ENCODE results near the gene LBHD2. TPM values are rescaled to one million over a fixed set of nuclear protein-coding genes. Genes with fewer than 3 reads are reported as not detected.
A peak's percentile ranks its signal among the peaks of the same experiment; 100 is the strongest.

Gene LBHD2
- total RNA-seq, 5 donors from 2014 or later (not counting 1 experiment from before 2014, with no cell fraction given), result not detected

DNA sequence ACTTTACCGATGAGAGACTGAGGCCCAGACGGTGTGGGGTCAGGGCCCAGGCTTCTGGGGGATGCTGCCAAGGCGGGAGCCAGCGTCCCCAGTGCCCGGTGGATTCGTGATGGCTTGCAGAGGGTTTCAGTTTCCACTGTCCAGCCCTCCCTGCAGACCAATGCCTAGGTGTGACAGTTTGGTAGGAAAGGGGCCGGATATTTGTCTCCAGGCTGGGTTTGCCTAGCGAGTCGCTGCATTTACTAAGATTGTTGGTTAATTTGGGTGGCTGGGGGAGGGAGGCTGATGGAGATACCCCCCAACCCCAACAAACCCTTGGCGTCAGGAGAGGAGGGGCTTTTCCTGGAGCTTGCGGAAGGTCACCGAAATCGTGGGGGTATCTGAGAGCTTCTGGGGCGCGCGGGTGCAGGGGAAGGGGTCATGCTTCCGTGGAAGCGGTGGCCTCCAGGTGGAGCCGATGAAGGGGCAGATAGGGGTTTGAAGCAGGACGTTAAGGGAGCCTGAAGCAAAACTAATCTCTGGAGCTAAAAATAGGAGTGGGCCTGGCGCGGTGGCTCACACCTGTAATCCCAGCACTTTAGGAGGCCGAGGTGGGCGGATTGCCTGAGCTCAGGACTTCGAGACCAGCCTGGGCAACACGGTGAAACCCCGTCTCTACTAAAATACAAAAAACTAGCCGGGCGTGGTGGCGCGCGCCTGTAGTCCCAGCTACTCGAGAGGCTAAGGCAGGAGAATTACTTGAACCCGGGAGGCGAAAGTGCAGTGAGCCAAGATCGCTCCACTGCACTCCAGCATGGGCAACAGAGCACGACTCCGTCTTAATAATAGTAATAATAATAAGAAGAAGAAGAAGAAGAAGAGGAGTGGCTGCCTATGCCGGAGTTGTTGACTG, 25.6 kb upstream of the LBHD2 start:
- Mint-ChIP-seq H3K27ac (no peak overlapping the region), H3K36me3 (no peaks in the 10 kb centered on the region), H3K9me3 (no peaks in the 10 kb centered on the region), H3K4me3 (peak overlapping the region; percentile 48 to 64 (median 50)), H3K4me1 (peaks cover 8 to 19% (median 9%) of the 10 kb centered on the region in 3 donors), H3K27me3 (peaks cover 14 to 18% of the 10 kb centered on the region in 2 donors)
- Histone ChIP-seq H3K27me3 (replicated peaks in 1 of 2; ENCODE audit: control insufficient read depth in 2 of 2, extremely low read depth in 1 of 2, insufficient read depth in 2 of 2, low read length in 1 of 2) (peaks cover 15 to 42% of the 10 kb centered on the region in 2 experiments), H3K36me3 (ENCODE audit: control insufficient read depth in 2 of 2, extremely low read depth in 1 of 2, insufficient read depth in 1 of 2, low read length in 1 of 2) (no peaks in the 10 kb centered on the region), H3K27ac (ENCODE audit: low read length) (no peak overlapping the region), H3K4me3 (ENCODE audit: control insufficient read depth in 1 of 2, extremely low read depth in 1 of 2, low read length in 1 of 2) (peak overlapping the region; percentile 23 to 39), H3K4me1 (ENCODE audit: control insufficient read depth in 1 of 2, extremely low read depth in 1 of 2, insufficient read depth in 2 of 2, low read length in 2 of 2) (peaks cover 2 to 16% of the 10 kb centered on the region in 2 experiments), H3K9me3 (no peaks in the 10 kb centered on the region)
- ATAC-seq (replicated peaks in 1 of 4), result no peak
- CTCF ChIA-PET, result no interaction called here
- POLR2A ChIA-PET, result no interaction called here
- 64% methylated on average over 30 of the region's 39 CpGs for WGBS (ENCODE audit: insufficient coverage)
- DNase-seq, result no peak

DNA sequence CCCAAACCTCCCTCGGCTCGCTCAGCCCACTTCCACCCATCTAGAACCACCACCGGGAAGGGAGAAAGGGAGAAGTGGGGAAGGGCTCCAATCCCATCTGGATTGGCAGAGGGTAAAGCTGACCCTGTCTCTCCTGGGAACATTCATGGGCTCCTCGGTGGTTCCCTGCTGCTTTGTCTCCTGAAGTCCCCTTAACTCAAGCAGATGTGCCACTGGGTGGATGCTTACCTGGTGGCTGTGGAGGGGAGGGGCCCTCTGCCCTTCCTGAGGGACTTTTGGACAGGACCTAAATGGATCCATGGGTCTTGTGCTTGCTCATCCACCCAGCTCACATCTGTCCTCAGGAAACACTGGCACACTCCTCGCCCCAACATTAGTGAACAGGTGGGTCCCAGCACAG, 24.5 kb upstream of the LBHD2 start:
- Histone ChIP-seq H3K27me3 (replicated peaks in 1 of 2; ENCODE audit: control insufficient read depth in 2 of 2, extremely low read depth in 1 of 2, insufficient read depth in 2 of 2, low read length in 1 of 2) (peaks cover 15 to 45% of the 10 kb centered on the region in 2 experiments), H3K4me3 (ENCODE audit: control insufficient read depth in 1 of 2, extremely low read depth in 1 of 2, low read length in 1 of 2) (no peak overlapping the region), H3K27ac (ENCODE audit: low read length) (no peak overlapping the region), H3K36me3 (ENCODE audit: control insufficient read depth in 2 of 2, extremely low read depth in 1 of 2, insufficient read depth in 1 of 2, low read length in 1 of 2) (no peaks in the 10 kb centered on the region), H3K9me3 (no peaks in the 10 kb centered on the region), H3K4me1 (ENCODE audit: control insufficient read depth in 1 of 2, extremely low read depth in 1 of 2, insufficient read depth in 2 of 2, low read length in 2 of 2) (peaks cover 2 to 16% of the 10 kb centered on the region in 2 experiments)
- Mint-ChIP-seq H3K4me1 (peaks cover 8 to 19% (median 9%) of the 10 kb centered on the region in 3 donors), H3K27ac (no peak overlapping the region), H3K9me3 (no peaks in the 10 kb centered on the region), H3K27me3 (peaks cover 18 to 21% of the 10 kb centered on the region in 2 donors), H3K36me3 (no peaks in the 10 kb centered on the region), H3K4me3 (no peak overlapping the region)
- DNase-seq (no peak), ATAC-seq (replicated peaks in 1 of 4) (no peak)
- CTCF ChIA-PET, result interaction anchor here in 1 of 2 donors (0.6 kb wide), 1 partner anchor 37 kb away, joined by 3 read pairs; no protein-coding TSS in a partner anchor
- 75% methylated on average over 1 of the region's 5 CpGs for WGBS (ENCODE audit: insufficient coverage)
- POLR2A ChIA-PET, result no interaction called here

DNA sequence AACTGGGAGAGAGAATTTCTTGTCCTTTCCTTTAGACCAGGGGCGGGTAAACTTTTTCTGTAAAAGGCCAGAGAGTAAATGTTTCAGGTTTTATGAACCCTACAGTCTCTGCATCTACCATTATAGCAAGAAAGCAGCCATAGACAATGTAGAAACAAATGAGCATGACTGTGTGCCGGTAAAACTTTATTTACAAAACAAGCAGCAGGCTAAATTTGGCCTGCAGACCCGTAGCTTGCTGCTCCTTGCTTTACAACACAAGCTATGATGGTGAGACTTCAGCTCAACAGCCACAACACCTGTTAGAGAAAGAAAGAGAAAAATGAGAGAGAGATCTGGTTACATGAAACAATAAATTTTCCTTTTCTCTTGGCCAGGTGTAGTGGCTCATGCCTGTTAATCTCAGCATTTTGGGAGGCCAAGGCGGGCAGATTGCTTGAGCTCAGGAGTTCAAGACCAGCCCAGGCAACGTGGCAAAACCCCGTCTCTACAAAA, 22.5 kb upstream of the LBHD2 start:
- CTCF ChIA-PET, result no interaction called here
- no peaks in the 10 kb centered on the region for H3K9me3 ChIP-seq
- no peaks in the 10 kb centered on the region for H3K9me3 Mint-ChIP-seq

DNA sequence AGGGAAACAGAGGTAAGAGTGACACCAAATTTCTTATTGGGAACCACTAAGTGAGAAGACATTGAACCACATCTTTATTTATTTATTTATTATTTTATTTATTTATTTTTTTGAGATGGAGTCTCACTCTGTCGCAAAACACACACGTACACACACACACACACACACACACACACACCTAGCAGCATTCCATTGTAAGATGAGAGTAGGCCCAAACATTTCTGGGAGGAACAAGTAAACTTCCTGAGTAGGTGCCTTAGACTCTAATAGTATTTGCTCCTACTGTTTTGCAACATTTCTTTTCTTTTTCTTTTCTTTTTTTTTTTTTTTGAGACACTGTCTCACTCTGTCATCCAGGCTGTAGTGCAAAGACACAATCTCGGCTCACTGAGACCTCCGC, 19.6 kb upstream of the LBHD2 start:
- no peaks in the 10 kb centered on the region for H3K36me3 ChIP-seq (ENCODE audit: control insufficient read depth in 2 of 2, extremely low read depth in 1 of 2, insufficient read depth in 1 of 2, low read length in 1 of 2)
- H3K27ac ChIP-seq (ENCODE audit: low read length), result no peak overlapping the region
- no peaks in the 10 kb centered on the region for H3K9me3 ChIP-seq
- no peaks in the 10 kb centered on the region for H3K9me3 Mint-ChIP-seq
- H3K27me3 ChIP-seq (replicated peaks in 1 of 2; ENCODE audit: control insufficient read depth in 2 of 2, extremely low read depth in 1 of 2, insufficient read depth in 2 of 2, low read length in 1 of 2), result peaks cover 11 to 37% of the 10 kb centered on the region in 2 experiments
- no peak for ATAC-seq (replicated peaks in 1 of 4)
- H3K4me3 Mint-ChIP-seq, result no peak overlapping the region
- H3K4me3 ChIP-seq (ENCODE audit: control insufficient read depth in 1 of 2, extremely low read depth in 1 of 2, low read length in 1 of 2), result no peak overlapping the region
- ChIA-PET CTCF (no interaction called here), POLR2A (no interaction called here)
- H3K27ac Mint-ChIP-seq, result no peak overlapping the region
- WGBS (ENCODE audit: insufficient coverage), result no CpG with 5 or more reads among the region's 4 CpGs
- H3K27me3 Mint-ChIP-seq, result peaks cover 9 to 18% of the 10 kb centered on the region in 2 donors
- no peak for DNase-seq
- no peaks in the 10 kb centered on the region for H3K4me1 Mint-ChIP-seq
- no peaks in the 10 kb centered on the region for H3K4me1 ChIP-seq (ENCODE audit: control insufficient read depth in 1 of 2, extremely low read depth in 1 of 2, insufficient read depth in 2 of 2, low read length in 2 of 2)
- H3K36me3 Mint-ChIP-seq, result no peaks in the 10 kb centered on the region

More for the DNA sequence above, 22.5 kb upstream of the LBHD2 start:
- WGBS (ENCODE audit: insufficient coverage), result 66% methylated on average over 4 of the region's 6 CpGs
- Mint-ChIP-seq H3K36me3 (no peaks in the 10 kb centered on the region), H3K4me1 (peaks cover 0 to 5% (median 0%) of the 10 kb centered on the region in 3 donors), H3K27me3 (peaks cover 13 to 15% of the 10 kb centered on the region in 2 donors), H3K4me3 (no peak overlapping the region), H3K27ac (no peak overlapping the region)
- H3K36me3 ChIP-seq (ENCODE audit: control insufficient read depth in 2 of 2, extremely low read depth in 1 of 2, insufficient read depth in 1 of 2, low read length in 1 of 2), result no peaks in the 10 kb centered on the region
- H3K4me3 ChIP-seq (ENCODE audit: control insufficient read depth in 1 of 2, extremely low read depth in 1 of 2, low read length in 1 of 2), result no peak overlapping the region
- peaks cover 2 to 13% of the 10 kb centered on the region in 2 experiments for H3K4me1 ChIP-seq (ENCODE audit: control insufficient read depth in 1 of 2, extremely low read depth in 1 of 2, insufficient read depth in 2 of 2, low read length in 2 of 2)
- POLR2A ChIA-PET, result no interaction called here
- ATAC-seq (replicated peaks in 1 of 4), result no peak
- DNase-seq, result no peak
- H3K27ac ChIP-seq (ENCODE audit: low read length), result no peak overlapping the region
- peaks cover 15 to 38% of the 10 kb centered on the region in 2 experiments for H3K27me3 ChIP-seq (replicated peaks in 1 of 2; ENCODE audit: control insufficient read depth in 2 of 2, extremely low read depth in 1 of 2, insufficient read depth in 2 of 2, low read length in 1 of 2)

DNA sequence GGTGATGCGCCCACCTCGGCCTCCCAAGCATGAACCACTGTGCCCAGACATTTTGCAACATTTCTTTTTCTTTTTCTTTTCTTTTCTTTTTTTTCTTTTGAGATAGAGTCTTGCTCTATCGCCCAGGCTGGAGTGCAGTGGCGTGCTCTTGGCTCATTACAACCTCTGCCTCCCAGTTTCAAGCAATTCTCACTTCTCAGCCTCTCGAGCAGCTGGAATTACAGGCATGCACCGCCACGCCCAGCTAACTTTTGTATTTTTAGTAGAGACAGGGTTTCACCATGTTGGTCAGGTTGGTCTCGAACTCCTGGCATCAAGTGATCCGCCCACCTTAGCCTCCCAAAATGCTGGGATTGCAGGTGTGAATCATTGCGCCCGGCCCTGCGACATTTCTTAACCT, 19.0 kb upstream of the LBHD2 start:
- no peaks in the 10 kb centered on the region for H3K9me3 ChIP-seq
- ATAC-seq (replicated peaks in 1 of 4) (no peak), DNase-seq (no peak)
- no peaks in the 10 kb centered on the region for H3K4me1 ChIP-seq (ENCODE audit: control insufficient read depth in 1 of 2, extremely low read depth in 1 of 2, insufficient read depth in 2 of 2, low read length in 2 of 2)
- no peak overlapping the region for H3K4me3 ChIP-seq (ENCODE audit: control insufficient read depth in 1 of 2, extremely low read depth in 1 of 2, low read length in 1 of 2)
- Mint-ChIP-seq H3K4me1 (no peaks in the 10 kb centered on the region), H3K27me3 (peaks cover 8 to 20% of the 10 kb centered on the region in 2 donors), H3K27ac (no peak overlapping the region), H3K4me3 (no peak overlapping the region), H3K36me3 (no peaks in the 10 kb centered on the region), H3K9me3 (no peaks in the 10 kb centered on the region)
- peaks cover 7 to 36% of the 10 kb centered on the region in 2 experiments for H3K27me3 ChIP-seq (replicated peaks in 1 of 2; ENCODE audit: control insufficient read depth in 2 of 2, extremely low read depth in 1 of 2, insufficient read depth in 2 of 2, low read length in 1 of 2)
- WGBS (ENCODE audit: insufficient coverage), result 70% methylated on average over 3 of the region's 12 CpGs
- H3K27ac ChIP-seq (ENCODE audit: low read length), result no peak overlapping the region
- no peaks in the 10 kb centered on the region for H3K36me3 ChIP-seq (ENCODE audit: control insufficient read depth in 2 of 2, extremely low read depth in 1 of 2, insufficient read depth in 1 of 2, low read length in 1 of 2)
- POLR2A ChIA-PET, result no interaction called here
- CTCF ChIA-PET, result no interaction called here

DNA sequence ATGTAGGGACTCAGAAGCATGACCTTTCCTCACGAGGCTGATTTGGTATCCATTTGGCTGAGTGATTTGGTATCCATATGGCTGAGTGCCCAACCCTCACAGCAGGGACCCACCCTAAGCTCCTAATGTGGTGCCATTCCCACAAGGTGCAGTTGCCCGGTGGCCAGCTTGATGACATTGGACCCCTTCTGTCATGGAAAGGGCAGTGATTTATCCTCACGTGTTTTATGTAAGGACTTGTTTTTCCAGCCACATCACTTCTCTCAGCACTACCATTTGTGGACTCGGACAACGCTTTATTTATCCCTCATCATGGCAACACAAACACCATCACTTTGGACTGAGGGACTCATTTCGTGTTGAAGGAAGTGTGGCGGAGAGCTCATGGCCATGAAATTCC, 18.1 kb upstream of the LBHD2 start:
- Mint-ChIP-seq H3K9me3 (no peaks in the 10 kb centered on the region), H3K4me3 (no peak overlapping the region), H3K27me3 (peaks cover 4 to 17% of the 10 kb centered on the region in 2 donors), H3K36me3 (no peaks in the 10 kb centered on the region), H3K27ac (no peak overlapping the region), H3K4me1 (no peaks in the 10 kb centered on the region)
- DNase-seq, result no peak
- Histone ChIP-seq H3K27me3 (replicated peaks in 1 of 2; ENCODE audit: control insufficient read depth in 2 of 2, extremely low read depth in 1 of 2, insufficient read depth in 2 of 2, low read length in 1 of 2) (peaks cover 4 to 41% of the 10 kb centered on the region in 2 experiments), H3K36me3 (ENCODE audit: control insufficient read depth in 2 of 2, extremely low read depth in 1 of 2, insufficient read depth in 1 of 2, low read length in 1 of 2) (no peaks in the 10 kb centered on the region), H3K4me1 (ENCODE audit: control insufficient read depth in 1 of 2, extremely low read depth in 1 of 2, insufficient read depth in 2 of 2, low read length in 2 of 2) (no peaks in the 10 kb centered on the region), H3K27ac (ENCODE audit: low read length) (no peak overlapping the region), H3K9me3 (no peaks in the 10 kb centered on the region), H3K4me3 (ENCODE audit: control insufficient read depth in 1 of 2, extremely low read depth in 1 of 2, low read length in 1 of 2) (no peak overlapping the region)
- ChIA-PET POLR2A (interaction anchor here in 1 of 2 donors (0.6 kb wide), 1 partner anchor 258 kb away, joined by 6 read pairs; no protein-coding TSS in a partner anchor), CTCF (interaction anchor here in 1 of 2 donors (0.8 kb wide), 1 partner anchor 371 kb away, joined by 3 read pairs; no protein-coding TSS in a partner anchor)
- ATAC-seq (replicated peaks in 1 of 4), result no peak
- WGBS (ENCODE audit: insufficient coverage), result 100% methylated on average over 2 of the region's 7 CpGs
